Measurements from ENCODE around the gene SMIM27. TPM values are rescaled to one million over a fixed set of nuclear protein-coding genes. Genes with fewer than 3 reads are reported as not detected.

The SMIM27 gene
- total and polyA plus RNA-seq, 9 of the 15 experiments (the other 6 are each of a cell fraction or from before 2014, with no cell fraction given), result 2.9 to 16.1 (median 7.9) TPM

GRCh38 chr9:32572900-32573523 is 20.9 kb downstream of the SMIM27 start, which contains the start of gene NDUFB6 (continued):
- TF ChIP-seq ZNF217 (CRISPR knock-in tag; IDR thresholded peaks at IDR 0.05), result no peak
- TF ChIP-seq TARDBP (IDR thresholded peaks at IDR 0.05), result no peak
- TF ChIP-seq ZBTB1 (CRISPR knock-in tag; IDR thresholded peaks at IDR 0.05; ENCODE audit: borderline replicate concordance, low read depth), result no peak
- no peak for TF ChIP-seq L3MBTL2 (IDR thresholded peaks at IDR 0.05)
- TF ChIP-seq RBBP5 (IDR thresholded peaks at IDR 0.05; ENCODE audit: borderline replicate concordance, insufficient read depth, low read length, poor library complexity, severe bottlenecking), result peak; percentile 85
- no peak for TF ChIP-seq HDAC6 (IDR thresholded peaks at IDR 0.05; ENCODE audit: low read depth, low read length)
- peak in 1 of 2 experiments; percentile 68; a peak in 2 of 4 replicates for TF ChIP-seq MLLT1 (IDR thresholded peaks at IDR 0.05)
- TF ChIP-seq BRD4 (IDR thresholded peaks at IDR 0.05), result no peak
- TF ChIP-seq NFIX (CRISPR knock-in tag; IDR thresholded peaks at IDR 0.05; ENCODE audit: low read depth), result no peak
- no peak for TF ChIP-seq RBM25 (IDR thresholded peaks at IDR 0.05; ENCODE audit: low read depth, low read length, severe bottlenecking)
- no peak for TF ChIP-seq XRCC5 (IDR thresholded peaks at IDR 0.05; ENCODE audit: low read depth, low read length)
- no peak for TF ChIP-seq POLR3G (IDR thresholded peaks at IDR 0.05; ENCODE audit: extremely low read depth, insufficient read length, insufficient replicate concordance)
- TF ChIP-seq CHD7 (IDR thresholded peaks at IDR 0.05; ENCODE audit: low read depth, low read length), result no peak
